Measurements from ENCODE around the gene TP53BP2. TPM values are rescaled to one million over a fixed set of nuclear protein-coding genes. Genes with fewer than 3 reads are reported as not detected.

The TP53BP2 gene
- total and polyA plus RNA-seq, 2 donors (not counting 3 experiments of a cell fraction or from before 2014, with no cell fraction given): 21.9 to 51.9 TPM

GRCh38 chr1:223785808-223786207 is 59.9 kb downstream of the TP53BP2 start:
- H4K20me1 ChIP-seq (replicated peaks; ENCODE audit: control insufficient read depth, extremely low read depth, insufficient read depth, low read length): no peaks in the 10 kb centered on the region
- no peaks in the 10 kb centered on the region for H3K9me1 ChIP-seq (replicated peaks; ENCODE audit: control insufficient read depth, extremely low read depth, insufficient read depth, low read length)
- POLR2A ChIA-PET: no interaction called here
- no peak overlapping the region for H2AFZ ChIP-seq (ENCODE audit: low read depth, low read length)
- peaks cover 5 to 7% of the 10 kb centered on the region in 2 experiments for H3K36me3 ChIP-seq (ENCODE audit: control insufficient read depth in 2 of 2, extremely low read depth in 1 of 2, insufficient read depth in 2 of 2, low read length in 2 of 2)
- no peak overlapping the region for H3K4me3 ChIP-seq (replicated peaks in 1 of 3; ENCODE audit: insufficient read depth in 1 of 3, low read depth in 1 of 3, low read length in 3 of 3)
- TF ChIP-seq, protein P1, sequence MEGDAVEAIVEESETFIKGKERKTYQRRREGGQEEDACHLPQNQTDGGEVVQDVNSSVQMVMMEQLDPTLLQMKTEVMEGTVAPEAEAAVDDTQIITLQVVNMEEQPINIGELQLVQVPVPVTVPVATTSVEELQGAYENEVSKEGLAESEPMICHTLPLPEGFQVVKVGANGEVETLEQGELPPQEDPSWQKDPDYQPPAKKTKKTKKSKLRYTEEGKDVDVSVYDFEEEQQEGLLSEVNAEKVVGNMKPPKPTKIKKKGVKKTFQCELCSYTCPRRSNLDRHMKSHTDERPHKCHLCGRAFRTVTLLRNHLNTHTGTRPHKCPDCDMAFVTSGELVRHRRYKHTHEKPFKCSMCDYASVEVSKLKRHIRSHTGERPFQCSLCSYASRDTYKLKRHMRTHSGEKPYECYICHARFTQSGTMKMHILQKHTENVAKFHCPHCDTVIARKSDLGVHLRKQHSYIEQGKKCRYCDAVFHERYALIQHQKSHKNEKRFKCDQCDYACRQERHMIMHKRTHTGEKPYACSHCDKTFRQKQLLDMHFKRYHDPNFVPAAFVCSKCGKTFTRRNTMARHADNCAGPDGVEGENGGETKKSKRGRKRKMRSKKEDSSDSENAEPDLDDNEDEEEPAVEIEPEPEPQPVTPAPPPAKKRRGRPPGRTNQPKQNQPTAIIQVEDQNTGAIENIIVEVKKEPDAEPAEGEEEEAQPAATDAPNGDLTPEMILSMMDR (IDR thresholded peaks at IDR 0.05; ENCODE audit: extremely low read depth in 1 of 2, insufficient read depth in 1 of 2, low read depth in 1 of 2, low read length in 2 of 2): no peak
- TF ChIP-seq POLR2A (IDR thresholded peaks at IDR 0.05; ENCODE audit: low read depth, low read length) (no peak), FOS (IDR thresholded peaks at IDR 0.05; ENCODE audit: borderline replicate concordance, insufficient read depth, low read length) (no peak), MYC (IDR thresholded peaks at IDR 0.05; ENCODE audit: low read depth, low read length) (no peak), JUN (IDR thresholded peaks at IDR 0.05; ENCODE audit: borderline replicate concordance, insufficient read depth, insufficient read length, low read depth) (no peak), POLR2AphosphoS5 (IDR thresholded peaks at IDR 0.05; ENCODE audit: insufficient read depth, low read depth, low read length) (no peak), EZH2 (IDR thresholded peaks at IDR 0.05; ENCODE audit: borderline replicate concordance, low read depth, low read length, severe bottlenecking) (no peak)
- TF ChIP-seq, protein P2, sequence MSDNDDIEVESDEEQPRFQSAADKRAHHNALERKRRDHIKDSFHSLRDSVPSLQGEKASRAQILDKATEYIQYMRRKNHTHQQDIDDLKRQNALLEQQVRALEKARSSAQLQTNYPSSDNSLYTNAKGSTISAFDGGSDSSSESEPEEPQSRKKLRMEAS (IDR thresholded peaks at IDR 0.05; ENCODE audit: insufficient read depth, insufficient read length): no peak
- CTCF ChIA-PET: interaction anchor here (1.3 kb wide), 1 partner anchor 15 kb away, joined by 3 read pairs; no protein-coding TSS in a partner anchor
- H3K27ac ChIP-seq (ENCODE audit: insufficient read depth, low read depth, low read length): no peak overlapping the region
- dilution Hi-C loops (cut with MboI; ENCODE audit: extremely low pct_ligation_motif_present, low sequenced_read_pairs): no loop called here
- H3K79me2 ChIP-seq (ENCODE audit: control insufficient read depth, insufficient read depth, low read length): no peaks in the 10 kb centered on the region
- no TSS peak for BruUV-seq (replicated peaks)
- H3K4me1 ChIP-seq (ENCODE audit: control insufficient read depth, extremely low read depth, insufficient read depth, low read length): peaks cover 5% of the 10 kb centered on the region
- FAIRE-seq (no peak), DNase-seq (ENCODE audit: low read depth, low spot score) (peak; percentile 36)
- no peak overlapping the region for H3K4me2 ChIP-seq (ENCODE audit: insufficient read depth, low read length)
- no peak overlapping the region for H3K9ac ChIP-seq (replicated peaks; ENCODE audit: extremely low read depth, insufficient read depth, low read length)
- H3K27me3 ChIP-seq (ENCODE audit: control insufficient read depth in 2 of 2, insufficient read depth in 2 of 2, low read length in 2 of 2): no peaks in the 10 kb centered on the region
- intact Hi-C loops (cut with micrococcal nuclease): no loop called here
- H3K9me3 ChIP-seq (replicated peaks; ENCODE audit: control insufficient read depth, insufficient read depth, low read length): no peaks in the 10 kb centered on the region
